Vagina (tissue), 2 donors: Measurements from ENCODE around the gene DSCAML1. TPM values are rescaled to one million over a fixed set of nuclear protein-coding genes. Genes with fewer than 3 reads are reported as not detected.

Experiments used
- DNase-seq, 2 donors: peaks; one replicate each; pipeline ENCODE4 v3.0.0-alpha.2; 2017; ENCODE audit errors: extremely low spot score in 2 of 2
- H3K27ac ChIP-seq: fragments of 200-600 bp; sonication (generic); one replicate; pipeline ENCODE4 v1.5.1; 2019
- H3K27me3 ChIP-seq: fragments of 200-600 bp; sonication (generic); one replicate; pipeline ENCODE4 v1.5.1; 2019
- H3K36me3 ChIP-seq, 2 donors: fragments of 200-600 bp; sonication (generic); one replicate each; pipeline ENCODE4 v1.5.1; 2017 to 2019
- H3K4me1 ChIP-seq: fragments of 200-600 bp; sonication (generic); one replicate; pipeline ENCODE4 v1.5.1; 2019
- H3K4me3 ChIP-seq, 2 donors: fragments of 200-600 bp; sonication (generic); 1 replicate in 1 of 2; 2 replicates in 1 of 2; pipeline ENCODE4 v1.5.1; 2016 to 2019
- H3K9me3 ChIP-seq: fragments of 200-600 bp; sonication (generic); one replicate; pipeline ENCODE4 v1.5.1; 2019
- CTCF ChIP-seq, 3 experiments: fragments of 450-650 bp in 2 of 3; fragments of 200-600 bp in 1 of 3; sonication (generic) in 1 of 3; IDR thresholded peaks; one replicate each; pipeline ENCODE4 v1.5.1; 2017 to 2019; ENCODE audit warnings: antibody characterized with exemption in 3 of 3, mild to moderate bottlenecking in 2 of 3, moderate library complexity in 2 of 3
- POLR2A ChIP-seq, 2 donors: fragments of 450-650 bp; IDR thresholded peaks; one replicate each; pipeline ENCODE4 v1.6.1; 2017; ENCODE audit warnings: antibody characterized with exemption in 2 of 2, mild to moderate bottlenecking in 2 of 2, moderate library complexity in 2 of 2
- POLR2AphosphoS5 ChIP-seq, 2 donors: sonication (generic); formaldehyde crosslinking; IDR thresholded peaks; one replicate each; pipeline ENCODE4 v1.9.0; 2017; ENCODE audit warnings: antibody characterized with exemption in 2 of 2, mild to moderate bottlenecking in 2 of 2, low read depth in 1 of 2; ENCODE audit not compliant: insufficient read depth in 1 of 2
- intact Hi-C: fragments of 100-400 bp; cut with DNase I; formaldehyde crosslinking; loops from one replicate; pipeline ENCODE4 v1.15.1; 2023
- total RNA-seq: library from RNA; depleted of rRNA; stranded (reverse); fragments of >200 nt; gene quantifications from one replicate; pipeline ENCODE4 v1.2.3, GENCODE V29; 2016

DSCAML1 gene
- total RNA-seq, 1 donor from 2014 or later = 0.25 TPM

DNA sequence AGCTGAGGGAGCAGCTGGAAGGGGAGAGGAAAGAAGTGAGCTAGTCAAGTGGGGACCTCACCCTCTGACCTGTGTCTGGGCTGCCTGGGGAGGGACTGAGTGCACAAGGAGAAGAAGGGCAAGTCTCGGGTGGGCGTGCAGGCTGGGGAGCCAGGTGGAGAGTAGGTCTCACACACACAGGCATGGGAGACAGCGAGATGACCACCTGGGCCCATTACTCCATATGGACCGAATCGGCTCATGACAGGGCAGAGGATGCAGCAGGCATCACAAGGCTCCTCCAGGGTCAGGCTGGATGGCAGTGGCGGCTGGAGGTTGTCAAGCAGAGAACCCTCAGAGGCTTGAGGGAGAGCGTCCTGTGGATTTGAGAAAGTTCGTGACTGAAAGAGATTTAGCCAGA, 405.8 kb downstream of the DSCAML1 start:
- intact Hi-C loops = no loop called here
- Histone ChIP-seq H3K9me3 (no peaks in the 10 kb centered on the region), H3K27me3 (no peaks in the 10 kb centered on the region), H3K4me1 (no peaks in the 10 kb centered on the region), H3K4me3 (no peak overlapping the region), H3K27ac (no peak overlapping the region), H3K36me3 (peaks cover 0 to 74% of the 10 kb centered on the region in 2 donors)
- no peak for DNase-seq
- TF ChIP-seq CTCF (IDR thresholded peaks at IDR 0.05) (no peak), POLR2A (IDR thresholded peaks at IDR 0.05) (no peak), POLR2AphosphoS5 (IDR thresholded peaks at IDR 0.05; ENCODE audit: insufficient read depth in 1 of 2, low read depth in 1 of 2) (no peak)

GRCh38 chr11:117390743-117391142, 406.3 kb downstream of the DSCAML1 start:
- Histone ChIP-seq H3K27me3 (no peaks in the 10 kb centered on the region), H3K9me3 (no peaks in the 10 kb centered on the region), H3K36me3 (peaks cover 0 to 73% of the 10 kb centered on the region in 2 donors), H3K4me3 (no peak overlapping the region), H3K4me1 (no peaks in the 10 kb centered on the region), H3K27ac (no peak overlapping the region)
- TF ChIP-seq POLR2A (IDR thresholded peaks at IDR 0.05) (no peak), CTCF (IDR thresholded peaks at IDR 0.05) (no peak), POLR2AphosphoS5 (IDR thresholded peaks at IDR 0.05; ENCODE audit: insufficient read depth in 1 of 2, low read depth in 1 of 2) (no peak)
- no peak for DNase-seq
- intact Hi-C loops = no loop called here

DNA sequence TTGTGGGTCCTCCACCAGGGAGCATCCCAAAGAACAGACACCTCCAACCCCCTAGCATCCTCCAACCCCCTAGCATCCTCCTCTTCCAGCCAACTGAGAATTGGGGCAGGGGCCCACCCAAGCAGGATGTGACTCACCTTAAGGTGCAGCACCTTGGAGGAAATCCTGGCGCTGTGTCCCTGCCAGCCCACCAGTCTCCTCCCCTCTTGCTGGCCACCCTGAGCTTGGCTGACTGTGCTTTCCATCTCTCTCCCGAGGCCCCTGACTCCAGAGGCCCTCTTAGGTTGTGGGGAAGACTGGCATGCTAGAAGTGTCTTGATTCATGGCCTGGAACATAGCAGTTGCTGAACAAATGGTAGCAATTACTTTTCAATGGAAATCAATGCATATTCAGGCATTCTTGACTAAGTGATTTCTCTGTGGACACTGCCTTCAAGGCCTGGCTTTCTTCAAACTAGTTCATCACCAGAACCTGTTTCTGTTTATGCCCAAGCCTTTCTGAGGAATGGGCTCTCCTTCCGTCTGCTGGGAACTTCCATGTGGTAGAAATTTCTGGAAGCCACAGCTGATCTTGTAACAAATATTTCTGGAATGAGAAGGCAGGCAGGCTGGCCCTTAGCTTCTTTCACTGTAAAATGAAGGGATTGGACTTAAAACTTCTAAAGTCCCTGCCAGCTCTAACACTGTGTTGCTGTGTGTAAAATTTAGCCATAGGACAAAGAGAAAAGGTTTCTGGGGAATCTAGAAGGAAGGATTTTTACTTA, 408.8 kb downstream of the DSCAML1 start:
- TF ChIP-seq POLR2A (IDR thresholded peaks at IDR 0.05) = no peak
- Histone ChIP-seq H3K27me3 (no peaks in the 10 kb centered on the region), H3K4me1 (no peaks in the 10 kb centered on the region), H3K36me3 (peaks cover 0 to 48% of the 10 kb centered on the region in 2 donors), H3K27ac (no peak overlapping the region), H3K4me3 (no peak overlapping the region), H3K9me3 (no peaks in the 10 kb centered on the region)
- DNase-seq = no peak
- intact Hi-C loops = no loop called here

DNA sequence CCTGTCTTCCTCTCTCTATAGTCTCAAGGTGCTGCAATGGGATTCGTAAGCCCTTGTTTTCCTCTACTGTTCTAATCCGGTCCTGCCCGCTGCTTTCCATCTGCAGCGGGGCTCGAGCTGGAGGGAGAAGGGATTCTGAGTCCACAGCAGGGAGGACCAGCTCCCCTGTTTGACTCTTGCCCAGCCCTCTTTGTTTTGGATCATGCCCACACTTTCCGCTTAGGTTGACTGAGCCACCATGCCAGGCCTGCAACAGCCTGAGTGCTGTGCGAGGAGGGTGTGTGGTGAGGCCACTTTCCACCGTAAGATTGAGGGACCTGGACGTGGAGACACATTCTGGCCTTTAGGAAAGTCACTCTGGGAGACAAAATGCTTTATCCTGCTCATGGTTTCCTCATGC, 411.1 kb downstream of the DSCAML1 start:
- intact Hi-C loops = no loop called here
- DNase-seq = no peak

DNA sequence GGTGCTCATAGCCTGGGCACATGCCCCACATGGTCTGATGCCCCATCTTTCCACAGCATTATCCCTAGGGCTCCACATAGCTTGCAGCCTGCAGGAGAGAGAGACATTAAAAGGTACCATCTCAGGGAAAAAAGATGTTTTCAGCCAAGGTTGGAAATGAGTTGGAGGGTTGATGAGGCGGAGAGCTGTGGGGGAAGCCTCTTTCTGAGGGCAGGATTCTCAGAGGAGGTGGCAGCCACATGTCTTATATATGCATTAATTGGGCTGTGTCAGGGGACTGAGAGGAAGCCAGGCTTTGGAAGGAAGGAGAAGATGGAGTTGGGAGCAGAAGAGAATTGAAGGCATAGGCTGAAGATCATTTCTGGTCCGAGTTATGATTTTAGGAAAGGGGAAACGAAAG, 411.5 kb downstream of the DSCAML1 start:
- no peaks in the 10 kb centered on the region for H3K4me1 ChIP-seq
- H3K36me3 ChIP-seq = peaks cover 0 to 35% of the 10 kb centered on the region in 2 donors
- no peak overlapping the region for H3K4me3 ChIP-seq
- no peak overlapping the region for H3K27ac ChIP-seq
- no peaks in the 10 kb centered on the region for H3K27me3 ChIP-seq
- intact Hi-C loops = no loop called here
- TF ChIP-seq POLR2AphosphoS5 (IDR thresholded peaks at IDR 0.05; ENCODE audit: insufficient read depth in 1 of 2, low read depth in 1 of 2) = no peak
- TF ChIP-seq CTCF (IDR thresholded peaks at IDR 0.05) = no peak
- no peak for TF ChIP-seq POLR2A (IDR thresholded peaks at IDR 0.05)
- no peak for DNase-seq
- no peaks in the 10 kb centered on the region for H3K9me3 ChIP-seq

More for the DNA sequence above, 411.1 kb downstream of the DSCAML1 start:
- no peak overlapping the region for H3K27ac ChIP-seq
- no peak for TF ChIP-seq POLR2A (IDR thresholded peaks at IDR 0.05)
- TF ChIP-seq CTCF (IDR thresholded peaks at IDR 0.05) = no peak
- no peak for TF ChIP-seq POLR2AphosphoS5 (IDR thresholded peaks at IDR 0.05; ENCODE audit: insufficient read depth in 1 of 2, low read depth in 1 of 2)
- H3K27me3 ChIP-seq = no peaks in the 10 kb centered on the region
- no peaks in the 10 kb centered on the region for H3K9me3 ChIP-seq
- no peaks in the 10 kb centered on the region for H3K4me1 ChIP-seq
- no peak overlapping the region for H3K4me3 ChIP-seq
- H3K36me3 ChIP-seq = peaks cover 0 to 35% of the 10 kb centered on the region in 2 donors
